ENCODE results near the gene BMP8A. TPM values are rescaled to one million over a fixed set of nuclear protein-coding genes. Genes with fewer than 3 reads are reported as not detected.

The BMP8A gene
- polyA plus RNA-seq, 1 donor (not counting 4 experiments of a cell fraction or from before 2014, with no cell fraction given) = not detected

GRCh38 chr1:39564941-39565340 is 73.5 kb downstream of the BMP8A start:
- Histone ChIP-seq H3K9ac (ENCODE audit: control insufficient read depth, extremely low read depth, insufficient read depth, low read length) (no peak overlapping the region), H3K79me2 (ENCODE audit: control insufficient read depth, insufficient read depth, low read length) (peaks cover 22% of the 10 kb centered on the region), H2AFZ (ENCODE audit: control insufficient read depth, low read length) (no peak overlapping the region), H3K9me1 (ENCODE audit: control insufficient read depth, extremely low read depth, insufficient read depth, low read length) (no peaks in the 10 kb centered on the region), H3K36me3 (ENCODE audit: control insufficient read depth in 2 of 2, extremely low read depth in 1 of 2, insufficient read depth in 2 of 2, low read length in 2 of 2) (peaks cover 70 to 82% of the 10 kb centered on the region in 2 experiments), H4K20me1 (ENCODE audit: control insufficient read depth, extremely low read depth, insufficient read depth, low read length) (peaks cover 24% of the 10 kb centered on the region), H3K27me3 (ENCODE audit: control insufficient read depth, extremely low read depth, insufficient read depth, low read length) (no peaks in the 10 kb centered on the region), H3K4me1 (ENCODE audit: control insufficient read depth, extremely low read depth, insufficient read depth, low read length) (no peaks in the 10 kb centered on the region), H3K27ac (ENCODE audit: control insufficient read depth, insufficient read depth, low read length) (no peak overlapping the region), H3K4me3 (ENCODE audit: control insufficient read depth in 2 of 3, extremely low read depth in 1 of 3, insufficient read depth in 2 of 3, low read depth in 1 of 3, low read length in 3 of 3) (no peak overlapping the region), H3K9me3 (ENCODE audit: control insufficient read depth, low read depth, low read length) (no peaks in the 10 kb centered on the region), H3K4me2 (ENCODE audit: control insufficient read depth, extremely low read depth, insufficient read depth, low read depth, low read length) (no peak overlapping the region)
- no peak for DNase-seq (ENCODE audit: low read depth, low spot score)
- no peak for FAIRE-seq
- dilution Hi-C loops (cut with MboI; ENCODE audit: extremely low pct_ligation_motif_present, low sequenced_read_pairs) = no loop called here
- TF ChIP-seq CTCF (optimal IDR thresholded peaks at IDR 0.05 in 1 of 3, IDR thresholded peaks at IDR 0.05 in 1 of 3, conservative IDR thresholded peaks at IDR 0.05 in 1 of 3; ENCODE audit: extremely low read depth in 1 of 3, insufficient read depth in 2 of 3, low read length in 3 of 3) (no peak), EZH2 (IDR thresholded peaks at IDR 0.05; ENCODE audit: low read length) (no peak)

- FAIRE-seq (no peak), DNase-seq (ENCODE audit: low read depth, low spot score) (no peak)
- Histone ChIP-seq H3K4me2 (ENCODE audit: control insufficient read depth, extremely low read depth, insufficient read depth, low read depth, low read length) (no peak overlapping the region), H3K36me3 (ENCODE audit: control insufficient read depth in 2 of 2, extremely low read depth in 1 of 2, insufficient read depth in 2 of 2, low read length in 2 of 2) (peaks cover 74 to 85% of the 10 kb centered on the region in 2 experiments), H3K9ac (ENCODE audit: control insufficient read depth, extremely low read depth, insufficient read depth, low read length) (no peak overlapping the region), H3K4me3 (ENCODE audit: control insufficient read depth in 2 of 3, extremely low read depth in 1 of 3, insufficient read depth in 2 of 3, low read depth in 1 of 3, low read length in 3 of 3) (no peak overlapping the region), H3K27ac (ENCODE audit: control insufficient read depth, insufficient read depth, low read length) (no peak overlapping the region), H3K4me1 (ENCODE audit: control insufficient read depth, extremely low read depth, insufficient read depth, low read length) (no peaks in the 10 kb centered on the region), H3K27me3 (ENCODE audit: control insufficient read depth, extremely low read depth, insufficient read depth, low read length) (no peaks in the 10 kb centered on the region), H3K79me2 (ENCODE audit: control insufficient read depth, insufficient read depth, low read length) (peaks cover 39% of the 10 kb centered on the region), H3K9me3 (ENCODE audit: control insufficient read depth, low read depth, low read length) (no peaks in the 10 kb centered on the region), H2AFZ (ENCODE audit: control insufficient read depth, low read length) (no peak overlapping the region), H3K9me1 (ENCODE audit: control insufficient read depth, extremely low read depth, insufficient read depth, low read length) (no peaks in the 10 kb centered on the region), H4K20me1 (ENCODE audit: control insufficient read depth, extremely low read depth, insufficient read depth, low read length) (peaks cover 35% of the 10 kb centered on the region)
- TF ChIP-seq CTCF (optimal IDR thresholded peaks at IDR 0.05 in 1 of 3, IDR thresholded peaks at IDR 0.05 in 1 of 3, conservative IDR thresholded peaks at IDR 0.05 in 1 of 3; ENCODE audit: extremely low read depth in 1 of 3, insufficient read depth in 2 of 3, low read length in 3 of 3) (no peak), EZH2 (IDR thresholded peaks at IDR 0.05; ENCODE audit: low read length) (no peak)
- dilution Hi-C loops (cut with MboI; ENCODE audit: extremely low pct_ligation_motif_present, low sequenced_read_pairs) = no loop called here
These were observed 75.2 kb downstream of the BMP8A start for GRCh38 chr1:39566441-39567137.

Measured in keratinocyte (primary cell).